SU-DHL-6 (cell line): ENCODE measurements around the gene MBNL1.

Source experiments
- CTCF ChIP-seq: fragments of 200-600 bp; sonication (generic); IDR thresholded peaks from one replicate; pipeline ENCODE4 v1.5.1; 2017; ENCODE audit warnings: antibody characterized with exemption, mild to moderate bottlenecking, low read length, moderate library complexity; ENCODE audit not compliant: insufficient read depth, poor library complexity, severe bottlenecking
- EZH2phosphoT487 ChIP-seq: fragments of 200-600 bp; sonication (generic), shearing (Covaris generic); conservative IDR thresholded peaks from 2 replicates; pipeline ENCODE4 v1.6.1; 2018; ENCODE audit warnings: mild to moderate bottlenecking, antibody characterized with exemption, low read length, moderate library complexity, mixed read lengths

- TF ChIP-seq CTCF: no peak
- TF ChIP-seq EZH2phosphoT487: no peak
Measured at GRCh38 chr3:152318512-152318911, 49.8 kb downstream of the MBNL1 start.
